ENCODE data around the gene KCNN3.

- TF ChIP-seq REST (IDR thresholded peaks at IDR 0.05; ENCODE audit: insufficient replicate concordance, low read depth) = no peak
- no peak for TF ChIP-seq CTCF (IDR thresholded peaks at IDR 0.05; ENCODE audit: insufficient read depth, low read length)
- TF ChIP-seq SPI1 (IDR thresholded peaks at IDR 0.05; ENCODE audit: borderline replicate concordance, low read depth) = no peak
Measured at GRCh38 chr1:154730259-154730658, 139.8 kb downstream of the KCNN3 start.
